Keratinocyte (primary cell): ENCODE data around the gene METTL8. TPM values are rescaled to one million over a fixed set of nuclear protein-coding genes. Genes with fewer than 3 reads are reported as not detected.

ENCODE experiments used
- DNase-seq: peaks from one replicate; pipeline ENCODE4 v3.0.0-alpha.2; 2011; ENCODE audit warnings: low read depth, missing footprints, low spot score
- FAIRE-seq: peaks from 2 replicates; lab custom pipeline; 2011; peaks lifted over from hg19 to GRCh38; lab: Jason Lieb, UNC
- H2AFZ ChIP-seq: 2 replicates; pipeline ENCODE4 v1.6.0; 2012; ENCODE audit warnings: low read length, control low read depth, inconsistent platforms; ENCODE audit not compliant: control insufficient read depth
- H3K27ac ChIP-seq: 2 replicates; pipeline ENCODE4 v1.5.1; 2011; ENCODE audit warnings: low read length; ENCODE audit not compliant: control insufficient read depth, insufficient read depth
- H3K27me3 ChIP-seq: 3 replicates; pipeline ENCODE4 v1.6.0; 2011; ENCODE audit warnings: low read length; ENCODE audit not compliant: control insufficient read depth, insufficient read depth; ENCODE audit errors: extremely low read depth
- H3K36me3 ChIP-seq, 2 experiments: 2 replicates in 1 of 2; 3 replicates in 1 of 2; pipeline ENCODE4 v1.5.1; 2011; ENCODE audit warnings: low read length in 2 of 2, mild to moderate bottlenecking in 1 of 2; ENCODE audit not compliant: control insufficient read depth in 2 of 2, insufficient read depth in 2 of 2; ENCODE audit errors: extremely low read depth in 1 of 2
- H3K4me1 ChIP-seq: 3 replicates; pipeline ENCODE4 v1.5.1; 2011; ENCODE audit warnings: low read length; ENCODE audit not compliant: control insufficient read depth, insufficient read depth; ENCODE audit errors: extremely low read depth
- H3K4me2 ChIP-seq: 3 replicates; pipeline ENCODE4 v1.6.0; 2011; ENCODE audit warnings: low read depth, low read length; ENCODE audit not compliant: control insufficient read depth, insufficient read depth; ENCODE audit errors: extremely low read depth
- H3K4me3 ChIP-seq, 3 experiments: fragments of 200-600 bp in 1 of 3; sonication (generic) in 1 of 3; 2 replicates in 2 of 3; 3 replicates in 1 of 3; pipeline ENCODE4 v1.5.1; 2011 to 2016; ENCODE audit warnings: low read length in 3 of 3, mild to moderate bottlenecking in 3 of 3, control low read depth in 2 of 3, inconsistent platforms in 1 of 3, low read depth in 1 of 3, mixed read lengths in 1 of 3, mixed run types in 1 of 3, moderate library complexity in 1 of 3; ENCODE audit not compliant: control insufficient read depth in 2 of 3, insufficient read depth in 2 of 3; ENCODE audit errors: extremely low read depth in 1 of 3
- H3K79me2 ChIP-seq: 2 replicates; pipeline ENCODE4 v1.6.0; 2012; ENCODE audit warnings: low read length; ENCODE audit not compliant: control insufficient read depth, insufficient read depth
- H3K9ac ChIP-seq: 3 replicates; pipeline ENCODE4 v1.6.0; 2011; ENCODE audit warnings: low read length; ENCODE audit not compliant: control insufficient read depth, insufficient read depth; ENCODE audit errors: extremely low read depth
- H3K9me1 ChIP-seq: 3 replicates; pipeline ENCODE4 v1.6.0; 2011; ENCODE audit warnings: low read length; ENCODE audit not compliant: control insufficient read depth, insufficient read depth; ENCODE audit errors: extremely low read depth
- H3K9me3 ChIP-seq: 2 replicates; pipeline ENCODE4 v1.5.1; 2012; ENCODE audit warnings: low read depth, low read length; ENCODE audit not compliant: control insufficient read depth
- H4K20me1 ChIP-seq: 3 replicates; pipeline ENCODE4 v1.6.0; 2011; ENCODE audit warnings: low read length; ENCODE audit not compliant: control insufficient read depth, insufficient read depth; ENCODE audit errors: extremely low read depth
- EZH2 ChIP-seq: IDR thresholded peaks from one replicate; pipeline ENCODE4 v1.6.1; 2012; ENCODE audit warnings: inconsistent platforms, mild to moderate bottlenecking, low read length, moderate library complexity
- dilution Hi-C: fragments of 300-500 bp; cut with MboI; formaldehyde crosslinking; loops from one replicate; pipeline ENCODE4 v1.7.0; 2020; ENCODE audit warnings: low sequenced_read_pairs; ENCODE audit not compliant: extremely low pct_ligation_motif_present
- polyA plus RNA-seq, 5 experiments: library from polyadenylated mRNA; depleted of rRNA in 3 of 5; stranded (reverse) in 3 of 5; stranded (forward) in 1 of 5; unstranded in 1 of 5; fragments of >200 nt; gene quantifications; 1 replicate in 1 of 5; 2 replicates in 3 of 5; 3 replicates in 1 of 5; pipeline versions ENCODE4 v1.2.1 to v1.2.3, GENCODE V29; 2011 to 2012; ENCODE audit warnings: missing spikeins in 2 of 5, low read depth in 1 of 5, low replicate concordance in 1 of 5
- TF ChIP-seq, protein P1 (sequence below), 3 experiments: IDR thresholded peaks in 1 of 3; conservative IDR thresholded peaks in 1 of 3; optimal IDR thresholded peaks in 1 of 3; 2 replicates in 2 of 3; 3 replicates in 1 of 3; pipeline versions ENCODE3 to v1.5.1; 2011; ENCODE audit warnings: low read length in 3 of 3, mild to moderate bottlenecking in 3 of 3, moderate library complexity in 2 of 3, control low read depth in 1 of 3, inconsistent platforms in 1 of 3; ENCODE audit not compliant: insufficient read depth in 2 of 3; ENCODE audit errors: extremely low read depth in 1 of 3

The METTL8 gene
- polyA plus RNA-seq, 1 donor (not counting 4 experiments of a cell fraction or from before 2014, with no cell fraction given): 81.2 TPM

DNA sequence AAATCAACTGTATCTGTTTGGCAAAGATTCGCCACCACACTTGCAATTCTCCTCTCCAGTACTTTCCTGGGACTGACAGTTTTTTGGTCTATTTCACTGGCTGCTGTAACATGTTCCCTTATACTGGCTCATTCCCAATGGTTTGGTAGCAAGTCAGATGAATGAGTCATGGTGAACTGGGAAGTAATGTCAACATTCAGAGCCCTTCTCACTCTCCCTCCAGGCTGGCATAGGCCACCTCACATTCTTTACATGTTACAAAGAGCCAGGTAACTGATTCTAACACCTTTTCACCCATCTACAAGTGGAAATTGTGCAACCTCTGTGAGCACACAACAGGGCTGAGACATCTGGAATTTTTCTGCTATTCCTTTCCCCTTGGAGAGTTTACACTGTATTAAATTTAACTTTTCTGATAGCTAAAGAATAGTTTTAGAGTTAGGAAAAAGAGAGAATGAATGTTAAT is 161.8 kb downstream of the METTL8 start:
- DNase-seq (peak; percentile 95), FAIRE-seq (peak; percentile 99)
- Histone ChIP-seq H3K9me1 (no peaks in the 10 kb centered on the region), H3K79me2 (no peaks in the 10 kb centered on the region), H3K4me3 (peak overlapping the region in 2 of 3 experiments; percentile 36 to 44), H3K36me3 (no peaks in the 10 kb centered on the region), H3K9ac (no peak overlapping the region), H2AFZ (peak overlapping the region; percentile 13), H3K27me3 (no peaks in the 10 kb centered on the region), H3K4me2 (peak overlapping the region; percentile 84), H4K20me1 (no peaks in the 10 kb centered on the region), H3K9me3 (no peaks in the 10 kb centered on the region), H3K27ac (peak overlapping the region; percentile 73), H3K4me1 (peaks cover 22% of the 10 kb centered on the region)
- TF ChIP-seq EZH2: no peak
- TF ChIP-seq, protein P1, sequence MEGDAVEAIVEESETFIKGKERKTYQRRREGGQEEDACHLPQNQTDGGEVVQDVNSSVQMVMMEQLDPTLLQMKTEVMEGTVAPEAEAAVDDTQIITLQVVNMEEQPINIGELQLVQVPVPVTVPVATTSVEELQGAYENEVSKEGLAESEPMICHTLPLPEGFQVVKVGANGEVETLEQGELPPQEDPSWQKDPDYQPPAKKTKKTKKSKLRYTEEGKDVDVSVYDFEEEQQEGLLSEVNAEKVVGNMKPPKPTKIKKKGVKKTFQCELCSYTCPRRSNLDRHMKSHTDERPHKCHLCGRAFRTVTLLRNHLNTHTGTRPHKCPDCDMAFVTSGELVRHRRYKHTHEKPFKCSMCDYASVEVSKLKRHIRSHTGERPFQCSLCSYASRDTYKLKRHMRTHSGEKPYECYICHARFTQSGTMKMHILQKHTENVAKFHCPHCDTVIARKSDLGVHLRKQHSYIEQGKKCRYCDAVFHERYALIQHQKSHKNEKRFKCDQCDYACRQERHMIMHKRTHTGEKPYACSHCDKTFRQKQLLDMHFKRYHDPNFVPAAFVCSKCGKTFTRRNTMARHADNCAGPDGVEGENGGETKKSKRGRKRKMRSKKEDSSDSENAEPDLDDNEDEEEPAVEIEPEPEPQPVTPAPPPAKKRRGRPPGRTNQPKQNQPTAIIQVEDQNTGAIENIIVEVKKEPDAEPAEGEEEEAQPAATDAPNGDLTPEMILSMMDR (optimal IDR thresholded peaks at IDR 0.05 in 1 of 3, IDR thresholded peaks at IDR 0.05 in 1 of 3, conservative IDR thresholded peaks at IDR 0.05 in 1 of 3; ENCODE audit: extremely low read depth in 1 of 3, insufficient read depth in 2 of 3, low read length in 3 of 3): no peak
- dilution Hi-C loops: no loop called here

DNA sequence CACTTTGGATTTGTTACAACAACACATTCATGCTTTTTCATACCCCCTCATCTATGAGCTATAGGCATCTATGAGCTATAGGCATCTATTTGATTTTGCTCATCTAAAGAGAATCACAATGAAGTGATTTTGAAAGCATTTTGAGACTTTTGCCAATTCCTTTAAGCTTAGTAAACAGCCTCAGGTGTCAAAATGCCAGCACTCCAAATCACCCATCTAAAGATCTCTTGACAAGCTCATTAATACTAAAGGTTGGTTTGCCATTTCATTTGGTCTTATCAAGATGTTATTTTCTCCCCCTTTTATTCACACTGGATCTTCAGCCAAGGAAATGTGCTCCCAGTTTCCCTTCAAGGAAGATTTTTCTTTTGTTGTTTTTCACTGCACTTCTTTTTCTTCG is 162.4 kb downstream of the METTL8 start:
- H3K36me3 ChIP-seq: no peaks in the 10 kb centered on the region
- peaks cover 22% of the 10 kb centered on the region for H3K4me1 ChIP-seq
- no peaks in the 10 kb centered on the region for H3K9me3 ChIP-seq
- no peaks in the 10 kb centered on the region for H3K9me1 ChIP-seq
- dilution Hi-C loops: no loop called here
- H4K20me1 ChIP-seq: no peaks in the 10 kb centered on the region
- peak overlapping the region in 1 of 3 experiments; percentile 44 for H3K4me3 ChIP-seq
- peak overlapping the region; percentile 55 for H3K27ac ChIP-seq
- no peak for TF ChIP-seq EZH2
- TF ChIP-seq, protein P1 (optimal IDR thresholded peaks at IDR 0.05 in 1 of 3, IDR thresholded peaks at IDR 0.05 in 1 of 3, conservative IDR thresholded peaks at IDR 0.05 in 1 of 3; ENCODE audit: extremely low read depth in 1 of 3, insufficient read depth in 2 of 3, low read length in 3 of 3): no peak
- no peak overlapping the region for H3K9ac ChIP-seq
- H2AFZ ChIP-seq: no peak overlapping the region
- no peaks in the 10 kb centered on the region for H3K79me2 ChIP-seq
- peak overlapping the region; percentile 84 for H3K4me2 ChIP-seq
- H3K27me3 ChIP-seq: no peaks in the 10 kb centered on the region
- no peak for DNase-seq
- FAIRE-seq: peak; percentile 69
